ENCODE measurements around the gene TMEM165. TPM values are rescaled to one million over a fixed set of nuclear protein-coding genes. Genes with fewer than 3 reads are reported as not detected.
"Not testable (repeated sequence)": the region's sequence is repeated elsewhere in the genome, so short reads cannot be mapped to it uniquely, and the experiment has no call there.

TMEM165 gene
- total RNA-seq, 3 donors from 2014 or later = 72.3 to 75.1 (median 75.0) TPM

- DNase-seq (no peak), ATAC-seq (no peak)
- Mint-ChIP-seq H3K4me3 (no peak overlapping the region), H3K36me3 (ENCODE audit: insufficient read depth) (peaks cover under 1% of the 10 kb centered on the region), H3K4me1 (ENCODE audit: low read depth) (peaks cover 12% of the 10 kb centered on the region), H3K9me3 (no peaks in the 10 kb centered on the region), H3K27me3 (ENCODE audit: low read depth) (no peaks in the 10 kb centered on the region)
These were observed 36.3 kb upstream of the TMEM165 start for GRCh38 chr4:55359397-55359916.

GRCh38 chr4:55362938-55363337 is 32.8 kb upstream of the TMEM165 start:
- not testable (repeated sequence) for DNase-seq; H3K4me3 Mint-ChIP-seq; ATAC-seq; H3K27me3 Mint-ChIP-seq (ENCODE audit: low read depth); H3K36me3 Mint-ChIP-seq (ENCODE audit: insufficient read depth); H3K9me3 Mint-ChIP-seq
- peaks cover 12% of the 10 kb centered on the region for H3K4me1 Mint-ChIP-seq (ENCODE audit: low read depth)

GRCh38 chr4:55363691-55364351 is 31.9 kb upstream of the TMEM165 start:
- Mint-ChIP-seq H3K36me3 (ENCODE audit: insufficient read depth) (no peaks in the 10 kb centered on the region), H3K27me3 (ENCODE audit: low read depth) (no peaks in the 10 kb centered on the region), H3K4me3 (no peak overlapping the region), H3K4me1 (ENCODE audit: low read depth) (peaks cover 8% of the 10 kb centered on the region), H3K9me3 (no peaks in the 10 kb centered on the region)
- no peak for ATAC-seq
- DNase-seq = no peak

- DNase-seq (no peak), ATAC-seq (no peak)
- no peaks in the 10 kb centered on the region for H3K9me3 Mint-ChIP-seq
- no peaks in the 10 kb centered on the region for H3K27me3 Mint-ChIP-seq (ENCODE audit: low read depth)
- H3K4me3 Mint-ChIP-seq = no peak overlapping the region
- H3K4me1 Mint-ChIP-seq (ENCODE audit: low read depth) = no peaks in the 10 kb centered on the region
- no peaks in the 10 kb centered on the region for H3K36me3 Mint-ChIP-seq (ENCODE audit: insufficient read depth)
These were observed 30.9 kb upstream of the TMEM165 start for GRCh38 chr4:55364691-55365344.

- Mint-ChIP-seq H3K27me3 (ENCODE audit: low read depth) (no peaks in the 10 kb centered on the region), H3K4me1 (ENCODE audit: low read depth) (no peaks in the 10 kb centered on the region), H3K4me3 (no peak overlapping the region), H3K36me3 (ENCODE audit: insufficient read depth) (no peaks in the 10 kb centered on the region), H3K9me3 (no peaks in the 10 kb centered on the region)
- ATAC-seq (no peak), DNase-seq (no peak)
These were observed 30.4 kb upstream of the TMEM165 start for GRCh38 chr4:55365345-55365728.

- ATAC-seq (no peak), DNase-seq (no peak)
- Mint-ChIP-seq H3K4me3 (no peak overlapping the region), H3K27me3 (ENCODE audit: low read depth) (no peaks in the 10 kb centered on the region), H3K9me3 (no peaks in the 10 kb centered on the region), H3K36me3 (ENCODE audit: insufficient read depth) (no peaks in the 10 kb centered on the region), H3K4me1 (ENCODE audit: low read depth) (no peaks in the 10 kb centered on the region)
These were observed 29.1 kb upstream of the TMEM165 start for GRCh38 chr4:55366621-55367020.

- Mint-ChIP-seq H3K36me3 (ENCODE audit: insufficient read depth) (no peaks in the 10 kb centered on the region), H3K4me1 (ENCODE audit: low read depth) (no peaks in the 10 kb centered on the region), H3K9me3 (no peaks in the 10 kb centered on the region), H3K27me3 (ENCODE audit: low read depth) (no peaks in the 10 kb centered on the region), H3K4me3 (no peak overlapping the region)
- DNase-seq (no peak), ATAC-seq (no peak)
These were observed 28.6 kb upstream of the TMEM165 start for GRCh38 chr4:55367084-55367722.

- Mint-ChIP-seq H3K36me3 (ENCODE audit: insufficient read depth) (no peaks in the 10 kb centered on the region), H3K4me3 (no peak overlapping the region), H3K4me1 (ENCODE audit: low read depth) (no peaks in the 10 kb centered on the region), H3K27me3 (ENCODE audit: low read depth) (no peaks in the 10 kb centered on the region), H3K9me3 (no peaks in the 10 kb centered on the region)
- ATAC-seq (no peak), DNase-seq (no peak)
These were observed 25.8 kb upstream of the TMEM165 start for GRCh38 chr4:55369968-55370367.

GRCh38 chr4:55372259-55372658 is 23.5 kb upstream of the TMEM165 start:
- Mint-ChIP-seq H3K9me3 (no peaks in the 10 kb centered on the region), H3K36me3 (ENCODE audit: insufficient read depth) (no peaks in the 10 kb centered on the region), H3K27me3 (ENCODE audit: low read depth) (no peaks in the 10 kb centered on the region), H3K4me3 (no peak overlapping the region), H3K4me1 (ENCODE audit: low read depth) (no peaks in the 10 kb centered on the region)
- DNase-seq (no peak), ATAC-seq (no peak)

GRCh38 chr4:55373461-55373860 is 22.3 kb upstream of the TMEM165 start:
- Mint-ChIP-seq H3K36me3 (ENCODE audit: insufficient read depth) (no peaks in the 10 kb centered on the region), H3K27me3 (ENCODE audit: low read depth) (no peaks in the 10 kb centered on the region), H3K4me1 (ENCODE audit: low read depth) (no peaks in the 10 kb centered on the region), H3K9me3 (no peaks in the 10 kb centered on the region), H3K4me3 (no peak overlapping the region)
- no peak for DNase-seq
- no peak for ATAC-seq

GRCh38 chr4:55376698-55377097 is 19.1 kb upstream of the TMEM165 start:
- no peak overlapping the region for H3K4me3 Mint-ChIP-seq
- no peaks in the 10 kb centered on the region for H3K4me1 Mint-ChIP-seq (ENCODE audit: low read depth)
- H3K36me3 Mint-ChIP-seq (ENCODE audit: insufficient read depth) = no peaks in the 10 kb centered on the region
- no peaks in the 10 kb centered on the region for H3K27me3 Mint-ChIP-seq (ENCODE audit: low read depth)
- DNase-seq = no peak
- ATAC-seq = no peak
- H3K9me3 Mint-ChIP-seq = no peaks in the 10 kb centered on the region

GRCh38 chr4:55378617-55379467 is 16.9 kb upstream of the TMEM165 start:
- DNase-seq = no peak
- ATAC-seq = no peak
- H3K36me3 Mint-ChIP-seq (ENCODE audit: insufficient read depth) = no peaks in the 10 kb centered on the region
- no peak overlapping the region for H3K4me3 Mint-ChIP-seq
- no peaks in the 10 kb centered on the region for H3K27me3 Mint-ChIP-seq (ENCODE audit: low read depth)
- no peaks in the 10 kb centered on the region for H3K9me3 Mint-ChIP-seq
- no peaks in the 10 kb centered on the region for H3K4me1 Mint-ChIP-seq (ENCODE audit: low read depth)

- no peak for DNase-seq
- Mint-ChIP-seq H3K4me1 (ENCODE audit: low read depth) (no peaks in the 10 kb centered on the region), H3K36me3 (ENCODE audit: insufficient read depth) (no peaks in the 10 kb centered on the region), H3K9me3 (no peaks in the 10 kb centered on the region), H3K27me3 (ENCODE audit: low read depth) (no peaks in the 10 kb centered on the region), H3K4me3 (no peak overlapping the region)
- no peak for ATAC-seq
These were observed 15.2 kb upstream of the TMEM165 start for GRCh38 chr4:55380576-55380975.

GRCh38 chr4:55381502-55381901 is 14.3 kb upstream of the TMEM165 start:
- no peak overlapping the region for H3K4me3 Mint-ChIP-seq
- DNase-seq (no peak), ATAC-seq (no peak)
- no peaks in the 10 kb centered on the region for H3K9me3 Mint-ChIP-seq
- no peaks in the 10 kb centered on the region for H3K4me1 Mint-ChIP-seq (ENCODE audit: low read depth)
- H3K36me3 Mint-ChIP-seq (ENCODE audit: insufficient read depth) = no peaks in the 10 kb centered on the region
- H3K27me3 Mint-ChIP-seq (ENCODE audit: low read depth) = no peaks in the 10 kb centered on the region

Measured in activated T-cell treated with anti-CD3 and anti-CD28 coated beads, Interleukin-2, amount 50 U/mL, for 4 hours (primary cell).